Glomerular visceral epithelial cell (primary cell): ENCODE results near the gene GINS2.

Experiments used
- DNase-seq: peaks from one replicate; pipeline ENCODE4 v3.0.0-alpha.2; 2016; ENCODE audit errors: extremely low spot score

The GINS2 gene

GRCh38 chr16:85640254-85640558, 48.5 kb downstream of the GINS2 start:
- no peak for DNase-seq

GRCh38 chr16:85639529-85640253, 49.1 kb downstream of the GINS2 start:
- DNase-seq, result no peak

- no peak for DNase-seq
Measured at GRCh38 chr16:85638695-85639409, 49.9 kb downstream of the GINS2 start.

DNA sequence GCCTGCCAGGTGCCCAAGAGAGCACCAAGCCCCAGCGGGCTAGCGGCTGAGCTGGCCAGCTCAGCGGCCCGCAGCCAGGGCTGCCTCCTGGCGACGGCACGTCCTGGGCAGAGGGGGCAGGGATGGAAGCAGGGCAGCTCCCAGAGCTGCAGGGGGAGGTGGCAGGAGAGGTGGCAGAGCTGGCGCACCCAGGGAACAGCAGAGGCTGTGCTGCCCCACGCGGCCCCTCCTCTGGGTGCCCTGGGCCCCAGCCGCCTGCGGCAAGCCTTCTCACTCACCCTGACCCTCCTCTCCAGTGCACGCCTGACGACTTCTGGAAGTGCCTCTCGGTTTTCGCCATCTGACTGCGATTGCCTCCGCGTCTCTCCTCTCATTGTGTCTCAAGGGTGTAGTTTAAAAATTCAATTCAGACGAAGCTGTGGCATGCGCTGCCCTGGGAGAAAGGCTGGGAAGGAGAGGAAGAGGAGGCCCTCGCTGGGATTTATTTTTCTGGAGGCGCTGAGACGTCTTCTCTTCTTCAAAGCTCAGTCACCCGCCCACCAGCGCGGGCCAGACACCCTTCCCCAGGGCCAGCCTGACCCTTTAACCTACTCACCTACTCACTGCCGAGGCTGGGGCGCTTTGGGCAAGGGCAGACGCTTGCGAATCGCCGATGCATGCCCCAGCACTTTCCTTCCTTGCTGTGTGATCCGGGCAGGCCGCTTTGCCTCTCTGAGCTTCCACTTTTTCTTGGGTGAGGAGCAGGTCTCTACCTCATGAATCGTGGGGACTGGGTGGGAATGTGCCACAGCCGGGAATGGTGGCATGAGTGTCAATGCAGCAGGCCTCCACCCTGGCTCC, 50.7 kb downstream of the GINS2 start:
- DNase-seq, result no peak

GRCh38 chr16:85637061-85637807, 51.5 kb downstream of the GINS2 start:
- no peak for DNase-seq

DNA sequence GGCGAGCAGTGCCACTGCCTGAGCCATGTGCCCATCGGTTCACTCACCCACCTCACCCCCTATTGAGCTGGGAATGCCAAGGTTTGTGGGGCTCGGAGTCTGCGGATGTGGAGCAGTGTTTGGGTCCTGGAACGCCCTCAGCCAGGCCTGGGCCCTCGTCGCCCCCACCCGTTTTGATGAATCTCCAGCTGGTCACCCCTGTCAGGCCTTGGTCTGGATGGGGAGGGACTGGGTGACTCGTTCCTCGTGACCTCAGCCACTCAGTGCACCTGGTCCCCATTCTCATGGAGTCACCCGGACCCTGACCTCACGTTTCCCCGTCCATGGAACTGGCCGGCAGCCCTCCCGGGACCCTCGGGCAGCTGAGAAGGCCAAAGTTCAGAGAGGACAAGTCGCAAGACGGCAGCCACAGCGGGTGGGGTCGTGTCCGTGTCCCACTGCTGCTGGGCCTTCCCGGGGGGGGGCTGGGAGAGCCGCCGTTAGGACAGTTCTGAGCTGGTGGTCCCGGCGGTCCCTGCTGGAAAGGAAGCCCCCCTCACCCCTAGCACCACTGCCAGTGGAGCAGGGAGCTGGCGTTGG, 52.4 kb downstream of the GINS2 start:
- DNase-seq, result no peak

DNA sequence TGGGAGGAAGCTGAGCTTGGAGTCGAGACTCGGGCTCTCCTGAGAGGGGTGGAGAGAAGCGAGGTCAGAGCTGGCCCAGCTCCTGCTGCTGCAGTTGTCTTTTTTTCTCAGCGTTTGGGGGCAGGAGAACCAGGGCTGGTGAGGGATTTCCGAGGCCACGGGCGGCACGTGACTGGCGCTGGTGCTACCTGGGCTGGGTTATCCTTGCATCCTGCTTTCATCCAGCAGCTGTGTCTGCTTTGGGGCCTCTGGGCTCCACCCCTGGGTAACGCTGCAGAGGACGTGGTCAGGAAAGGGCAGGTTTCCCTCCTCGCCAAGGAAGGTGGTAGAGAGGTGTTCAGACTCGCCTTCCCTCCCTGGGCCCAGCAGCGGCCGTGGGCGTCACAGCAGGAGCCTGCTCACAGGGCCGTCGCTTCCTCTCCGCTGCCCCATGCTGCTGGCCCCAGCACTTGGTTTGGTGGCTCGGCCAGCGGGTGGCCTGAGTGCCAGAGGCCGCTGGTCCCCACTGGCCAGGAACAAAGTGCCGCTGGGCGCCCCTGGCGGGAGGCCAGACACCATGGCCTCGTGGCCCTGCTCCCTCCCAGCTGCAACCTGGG, 53.1 kb downstream of the GINS2 start:
- no peak for DNase-seq

DNA sequence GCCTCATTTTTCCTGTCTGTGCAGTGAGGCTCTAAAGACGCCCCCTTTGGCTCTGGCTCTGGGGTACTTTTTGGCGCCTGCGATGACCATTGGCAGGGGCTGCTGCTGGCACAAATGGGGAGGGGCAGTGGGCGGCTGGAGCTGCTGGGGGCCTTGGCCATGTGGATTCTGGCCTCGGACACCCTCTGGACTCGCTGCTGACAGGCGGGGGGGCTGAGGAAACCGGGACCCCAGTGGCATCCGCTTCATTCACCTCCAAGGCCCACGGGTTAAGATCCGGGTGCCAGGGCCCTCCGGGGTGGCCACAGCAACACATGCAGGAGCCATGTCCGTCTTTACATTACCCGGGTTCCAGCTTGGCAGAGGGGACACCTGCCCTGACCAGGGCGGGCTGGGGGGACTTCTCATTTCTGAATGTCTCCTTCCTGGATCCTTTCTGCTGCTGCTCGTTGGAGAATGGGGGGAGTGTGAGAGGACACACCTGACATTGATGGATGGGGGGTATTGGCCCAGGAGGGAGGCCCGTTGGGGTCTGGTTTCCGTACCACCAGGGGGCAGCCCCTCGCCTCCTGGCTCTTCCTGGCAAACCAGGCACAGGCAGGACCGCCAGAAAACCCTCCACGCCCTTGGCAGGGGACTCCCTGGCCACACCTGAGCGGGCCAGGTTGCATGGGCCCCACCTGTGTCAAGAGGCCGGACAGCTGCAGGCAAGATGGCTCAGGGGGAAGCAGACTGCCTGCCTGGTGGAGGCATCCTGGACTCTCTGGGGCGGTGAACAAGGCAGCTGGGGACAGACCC, 53.8 kb downstream of the GINS2 start:
- DNase-seq, result no peak

- DNase-seq, result no peak
Measured at GRCh38 chr16:85633888-85634287, 54.9 kb downstream of the GINS2 start.

GRCh38 chr16:85633438-85633743, 55.4 kb downstream of the GINS2 start:
- DNase-seq, result no peak

DNA sequence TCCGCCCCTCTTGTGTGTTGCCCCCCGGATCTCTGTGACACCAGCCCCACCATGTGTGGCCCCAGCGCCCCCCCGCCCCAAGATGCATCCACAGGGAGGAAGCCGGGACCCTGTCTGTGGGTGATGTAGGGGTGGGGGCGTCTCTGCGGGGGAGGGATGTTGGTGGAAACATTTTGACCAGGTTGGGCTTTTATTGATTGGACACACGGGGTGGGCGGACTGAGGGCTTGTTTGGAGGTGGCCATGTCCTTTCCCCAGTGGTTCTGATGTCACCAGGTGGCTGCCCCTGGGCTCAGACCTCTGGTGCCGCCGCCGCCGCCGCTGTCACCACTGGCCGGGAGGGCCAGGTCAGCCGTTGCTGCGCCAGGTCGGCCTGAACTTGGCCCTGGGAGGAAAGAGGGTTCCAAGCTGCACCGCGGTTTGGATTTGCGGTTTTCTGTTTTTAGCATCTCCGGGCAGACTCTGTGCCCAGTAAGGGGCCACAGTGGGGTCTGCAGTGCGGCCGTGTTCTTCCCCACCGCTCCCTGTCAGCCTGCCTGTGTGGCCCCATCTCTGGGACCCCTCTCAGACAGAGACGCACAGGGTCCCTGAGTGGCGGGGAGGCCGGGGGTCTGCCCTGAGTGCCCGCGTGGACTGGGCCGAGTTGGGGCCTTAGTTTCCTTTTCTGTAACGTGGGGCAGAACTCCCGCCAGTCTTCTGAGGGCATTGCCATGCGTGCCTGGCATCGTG, 55.9 kb downstream of the GINS2 start:
- no peak for DNase-seq

DNA sequence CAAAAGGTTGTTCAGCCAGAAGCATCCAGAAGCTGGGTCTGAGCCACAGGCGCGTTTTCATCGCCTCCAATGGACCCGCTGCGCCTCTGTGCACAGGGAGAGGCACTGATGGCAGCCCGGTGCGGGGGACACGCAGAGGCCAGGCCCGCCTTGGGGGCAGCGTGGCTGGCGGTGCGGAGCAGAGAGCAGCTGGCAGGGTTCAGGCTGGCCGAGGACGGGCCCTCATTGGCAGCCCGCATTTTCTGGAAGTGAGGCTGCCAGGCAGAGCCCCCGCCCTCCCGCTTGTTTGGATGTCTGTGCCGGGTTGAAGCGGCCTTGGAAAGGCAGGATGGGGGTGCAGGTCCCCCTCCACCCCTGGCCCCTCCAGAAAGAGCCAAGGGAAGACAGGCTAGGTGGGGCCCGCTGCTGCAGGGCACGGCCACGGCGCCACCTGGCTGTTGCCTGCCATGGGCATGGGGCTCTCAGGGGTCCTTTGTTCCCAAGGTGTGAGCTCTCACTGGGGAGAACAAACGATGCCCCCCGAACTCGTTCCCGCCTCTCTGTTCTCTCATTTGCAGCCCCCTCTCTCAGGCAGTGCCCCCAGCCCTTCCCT, 56.9 kb downstream of the GINS2 start:
- DNase-seq, result no peak

GRCh38 chr16:85631230-85631629, 57.5 kb downstream of the GINS2 start:
- DNase-seq, result no peak

DNA sequence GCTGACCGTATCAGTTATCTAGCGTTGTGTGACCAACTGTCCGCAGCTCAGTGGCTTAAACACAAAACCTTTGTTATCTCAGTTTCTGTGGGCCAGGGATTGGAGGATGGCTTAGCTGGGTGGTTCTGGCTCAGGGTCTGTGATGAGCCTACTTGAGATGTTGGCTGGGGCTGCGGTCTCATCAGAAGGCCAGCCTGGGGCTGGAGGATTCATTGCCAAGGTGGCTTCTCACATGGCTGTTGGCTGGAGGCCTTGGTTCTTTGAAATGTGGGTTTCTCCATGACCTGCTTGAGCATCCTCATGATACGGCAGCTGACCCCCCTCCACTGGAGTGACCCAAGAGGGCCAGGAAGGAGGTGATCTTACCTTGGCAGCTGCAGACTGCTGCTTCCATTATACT, 58.9 kb downstream of the GINS2 start:
- DNase-seq, result no peak

DNA sequence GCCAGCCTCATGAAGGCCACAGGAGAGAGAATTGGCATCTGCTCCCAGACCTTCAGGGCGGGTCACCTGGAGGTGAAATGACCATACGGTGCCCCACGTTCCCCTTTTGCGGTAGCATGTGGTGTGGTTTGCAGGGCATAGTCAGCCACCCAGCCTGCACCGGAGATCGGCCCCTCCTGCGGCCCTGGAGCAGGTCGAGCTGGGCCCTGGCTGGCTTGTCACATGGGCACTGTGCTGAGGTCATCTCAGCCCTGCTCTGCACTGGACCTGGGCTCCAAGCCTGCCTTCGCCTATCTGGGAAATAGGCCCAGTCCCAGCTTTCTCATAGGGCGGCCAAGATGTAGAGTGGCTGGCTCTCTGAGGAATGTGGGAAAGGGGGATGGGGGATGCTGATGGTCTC, 59.4 kb downstream of the GINS2 start:
- DNase-seq, result no peak

GRCh38 chr16:85628645-85629044, 60.1 kb downstream of the GINS2 start:
- no peak for DNase-seq

DNA sequence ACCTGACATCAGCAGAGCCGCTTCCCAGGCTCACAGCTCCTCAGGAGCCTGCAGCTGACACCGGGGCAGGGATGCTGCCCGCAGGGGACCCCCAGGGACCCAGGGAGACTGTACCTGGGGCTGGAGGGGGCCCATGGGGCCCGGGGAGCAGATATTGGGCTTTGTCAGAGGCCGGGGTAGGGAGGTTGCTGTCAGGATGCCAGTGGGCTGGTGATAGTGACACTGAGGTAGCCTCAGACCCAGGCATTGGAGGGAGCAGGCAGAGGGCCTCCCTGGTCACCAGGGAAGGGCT, 60.5 kb downstream of the GINS2 start:
- DNase-seq, result no peak

- no peak for DNase-seq
Measured at GRCh38 chr16:85627526-85628264, 61.1 kb downstream of the GINS2 start.

- no peak for DNase-seq
Measured at GRCh38 chr16:85627089-85627488, 61.7 kb downstream of the GINS2 start.
